Neural progenitor cell (in vitro differentiated cells): Measurements from ENCODE around the gene NOTUM. TPM values are rescaled to one million over a fixed set of nuclear protein-coding genes. Genes with fewer than 3 reads are reported as not detected.

Experiments
- DNase-seq: peaks from one replicate; pipeline ENCODE4 v3.0.0-alpha.2; 2016; ENCODE audit warnings: low spot score
- H2AFZ ChIP-seq: fragments of 200-600 bp; sonication (generic); replicated peaks from 2 replicates; pipeline ENCODE4 v1.6.1; 2016; ENCODE audit warnings: antibody characterized with exemption
- H3F3A ChIP-seq: fragments of 200-600 bp; sonication (generic); 2 replicates; pipeline ENCODE4 v1.6.1; 2016; ENCODE audit warnings: antibody characterized with exemption, low read depth
- H3K27ac ChIP-seq: fragments of 200-600 bp; sonication (generic); 2 replicates; pipeline ENCODE4 v1.5.1; 2016; ENCODE audit warnings: mild to moderate bottlenecking
- H3K27me3 ChIP-seq: fragments of 200-600 bp; sonication (generic); 2 replicates; pipeline ENCODE4 v1.6.1; 2016; ENCODE audit warnings: mild to moderate bottlenecking, moderate library complexity
- H3K36me3 ChIP-seq: fragments of 200-600 bp; sonication (generic); 2 replicates; pipeline ENCODE4 v1.5.1; 2016
- H3K4me1 ChIP-seq: fragments of 200-600 bp; sonication (generic); 2 replicates; pipeline ENCODE4 v1.6.1; 2016; ENCODE audit warnings: mixed run types
- H3K4me2 ChIP-seq: fragments of 200-600 bp; sonication (generic); 2 replicates; pipeline ENCODE4 v1.6.1; 2016
- H3K4me3 ChIP-seq: fragments of 200-600 bp; sonication (generic); 2 replicates; pipeline ENCODE4 v1.5.1; 2016
- H3K79me2 ChIP-seq: fragments of 200-600 bp; sonication (generic); 2 replicates; pipeline ENCODE4 v1.6.1; 2016; ENCODE audit warnings: low read depth
- H3K9ac ChIP-seq: fragments of 200-600 bp; sonication (generic); 2 replicates; pipeline ENCODE4 v1.6.1; 2016
- H3K9me3 ChIP-seq: fragments of 200-600 bp; sonication (generic); 2 replicates; pipeline ENCODE4 v1.5.1; 2016; ENCODE audit warnings: low read depth
- H4K20me1 ChIP-seq: fragments of 200-600 bp; sonication (generic); 2 replicates; pipeline ENCODE4 v1.6.1; 2016; ENCODE audit warnings: low read depth
- H3K27ac Mint-ChIP-seq: 3 replicates; pipeline ENCODE4 v1.8.0; 2021; ENCODE audit warnings: mixed read lengths
- H3K27me3 Mint-ChIP-seq: 2 replicates; pipeline ENCODE4 v1.8.0; 2022; ENCODE audit warnings: low read depth, mild to moderate bottlenecking, inconsistent platforms, moderate library complexity, mixed read lengths; ENCODE audit not compliant: insufficient read depth
- H3K36me3 Mint-ChIP-seq: 3 replicates; pipeline ENCODE4 v1.8.0; 2021; ENCODE audit warnings: mixed read lengths
- H3K4me1 Mint-ChIP-seq: 3 replicates; pipeline ENCODE4 v1.8.0; 2021; ENCODE audit warnings: mixed read lengths
- H3K4me3 Mint-ChIP-seq: 3 replicates; pipeline ENCODE4 v1.8.0; 2021; ENCODE audit warnings: mild to moderate bottlenecking, moderate library complexity, mixed read lengths
- H3K9me3 Mint-ChIP-seq: 3 replicates; pipeline ENCODE4 v1.8.0; 2020; ENCODE audit warnings: mixed read lengths
- EZH2 ChIP-seq: fragments of 200-600 bp; sonication (generic); IDR thresholded peaks from 2 replicates; pipeline ENCODE4 v1.6.1; 2017; ENCODE audit warnings: antibody characterized with exemption, mild to moderate bottlenecking, moderate library complexity
- EZH2phosphoT487 ChIP-seq: fragments of 200-600 bp; sonication (generic); IDR thresholded peaks from 2 replicates; pipeline ENCODE4 v1.6.1; 2017; ENCODE audit warnings: antibody characterized with exemption
- total RNA-seq: library from RNA; depleted of rRNA; stranded (reverse); fragments of >200 nt; gene quantifications from 2 replicates; pipeline ENCODE4 v1.2.3, GENCODE V29; 2015; ENCODE audit warnings: low replicate concordance
- TF ChIP-seq, protein P1 (sequence below): fragments of 200-600 bp; sonication (generic); IDR thresholded peaks from 2 replicates; pipeline ENCODE4 v1.5.1; 2017; ENCODE audit warnings: antibody characterized with exemption, mild to moderate bottlenecking

The NOTUM gene
- total RNA-seq, 1 donor from 2014 or later: not detected

DNA sequence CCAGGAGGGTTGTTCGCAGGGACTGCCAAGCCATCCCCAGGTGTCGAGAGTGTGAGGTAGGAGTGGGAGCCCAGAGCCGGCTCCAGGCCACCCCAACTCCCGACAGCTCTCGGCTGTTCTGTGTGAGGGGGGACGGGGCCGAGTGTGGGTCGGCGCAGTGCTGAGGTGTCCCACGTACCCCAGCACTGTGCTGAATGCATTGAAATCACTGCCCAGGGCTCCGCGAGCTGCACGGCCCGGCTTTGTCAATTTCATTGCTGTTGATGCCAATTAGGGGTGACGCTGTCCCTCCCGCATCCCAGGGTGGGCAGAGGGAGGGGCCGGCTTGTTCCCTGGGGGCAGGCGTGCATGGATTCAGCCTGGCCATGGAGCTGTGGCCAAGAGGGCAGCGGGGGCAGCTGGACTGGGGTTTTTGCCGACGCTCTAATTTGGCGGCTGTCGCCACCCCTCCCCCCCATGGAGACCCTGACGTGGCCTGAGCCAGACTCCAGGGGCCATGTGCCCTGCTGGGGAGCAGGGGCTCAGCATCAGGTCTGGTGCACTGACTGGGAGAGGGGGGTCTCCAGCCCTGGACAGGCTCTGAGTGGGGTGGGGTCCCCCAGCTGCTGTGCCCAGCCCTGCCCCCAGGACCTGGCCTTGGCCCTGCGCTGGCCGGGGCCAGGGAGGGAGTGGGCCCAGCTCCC is 47.4 kb upstream of the NOTUM start:
- no peak for DNase-seq
- Histone ChIP-seq H3K27ac (no peak overlapping the region), H3F3A (no peaks in the 10 kb centered on the region), H3K4me3 (no peak overlapping the region), H2AFZ (no peak overlapping the region), H3K79me2 (no peaks in the 10 kb centered on the region), H4K20me1 (peaks cover 3% of the 10 kb centered on the region), H3K27me3 (no peaks in the 10 kb centered on the region), H3K4me1 (no peaks in the 10 kb centered on the region), H3K9me3 (no peaks in the 10 kb centered on the region), H3K9ac (no peak overlapping the region), H3K36me3 (no peaks in the 10 kb centered on the region), H3K4me2 (no peak overlapping the region)
- no peak overlapping the region for H3K27ac Mint-ChIP-seq
- TF ChIP-seq EZH2: no peak
- TF ChIP-seq, protein P1, sequence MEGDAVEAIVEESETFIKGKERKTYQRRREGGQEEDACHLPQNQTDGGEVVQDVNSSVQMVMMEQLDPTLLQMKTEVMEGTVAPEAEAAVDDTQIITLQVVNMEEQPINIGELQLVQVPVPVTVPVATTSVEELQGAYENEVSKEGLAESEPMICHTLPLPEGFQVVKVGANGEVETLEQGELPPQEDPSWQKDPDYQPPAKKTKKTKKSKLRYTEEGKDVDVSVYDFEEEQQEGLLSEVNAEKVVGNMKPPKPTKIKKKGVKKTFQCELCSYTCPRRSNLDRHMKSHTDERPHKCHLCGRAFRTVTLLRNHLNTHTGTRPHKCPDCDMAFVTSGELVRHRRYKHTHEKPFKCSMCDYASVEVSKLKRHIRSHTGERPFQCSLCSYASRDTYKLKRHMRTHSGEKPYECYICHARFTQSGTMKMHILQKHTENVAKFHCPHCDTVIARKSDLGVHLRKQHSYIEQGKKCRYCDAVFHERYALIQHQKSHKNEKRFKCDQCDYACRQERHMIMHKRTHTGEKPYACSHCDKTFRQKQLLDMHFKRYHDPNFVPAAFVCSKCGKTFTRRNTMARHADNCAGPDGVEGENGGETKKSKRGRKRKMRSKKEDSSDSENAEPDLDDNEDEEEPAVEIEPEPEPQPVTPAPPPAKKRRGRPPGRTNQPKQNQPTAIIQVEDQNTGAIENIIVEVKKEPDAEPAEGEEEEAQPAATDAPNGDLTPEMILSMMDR: no peak
- TF ChIP-seq EZH2phosphoT487: no peak
- no peak overlapping the region for H3K4me3 Mint-ChIP-seq
- H3K4me1 Mint-ChIP-seq: peaks cover 9% of the 10 kb centered on the region
- peaks cover 4% of the 10 kb centered on the region for H3K36me3 Mint-ChIP-seq
- H3K9me3 Mint-ChIP-seq: no peaks in the 10 kb centered on the region
- H3K27me3 Mint-ChIP-seq: no peaks in the 10 kb centered on the region

DNA sequence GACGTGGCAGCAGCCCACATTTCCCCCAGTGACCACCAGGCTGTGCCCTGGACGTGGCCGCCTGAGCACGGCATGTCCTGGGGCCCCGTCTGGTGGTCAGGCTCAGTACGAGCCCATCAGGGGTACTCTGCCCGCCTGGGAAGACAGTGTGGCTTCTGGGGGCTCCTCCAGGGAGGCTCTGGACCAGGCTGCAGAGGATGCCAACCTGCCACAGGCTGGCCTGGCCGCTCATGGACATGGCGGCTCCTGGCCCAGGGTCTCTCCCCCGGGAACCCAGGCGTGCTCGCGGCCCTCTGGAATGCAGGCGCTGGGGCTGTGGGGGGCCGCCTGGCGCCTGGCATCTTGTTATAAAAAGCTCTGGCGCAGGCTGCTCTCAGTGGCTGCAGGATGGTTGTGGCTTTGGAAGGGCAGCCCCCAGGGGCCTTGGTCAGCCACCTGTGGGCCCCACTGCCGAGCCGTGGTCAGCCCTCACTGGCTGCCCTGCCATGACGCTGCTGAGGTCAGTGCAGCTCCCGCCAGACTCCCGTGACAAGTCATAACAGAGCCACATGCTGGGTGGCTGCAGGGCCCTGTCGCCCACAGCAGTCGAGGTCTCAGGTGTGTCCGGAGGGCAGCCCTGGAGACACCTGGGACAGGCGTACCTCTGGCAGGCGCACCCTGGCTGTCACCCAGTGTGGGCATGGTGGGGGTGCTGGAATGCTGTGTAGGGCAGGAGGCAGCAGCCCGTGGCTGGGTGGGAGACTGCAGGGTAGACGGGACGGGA is 46.7 kb upstream of the NOTUM start:
- H3K27ac Mint-ChIP-seq: no peak overlapping the region

DNA sequence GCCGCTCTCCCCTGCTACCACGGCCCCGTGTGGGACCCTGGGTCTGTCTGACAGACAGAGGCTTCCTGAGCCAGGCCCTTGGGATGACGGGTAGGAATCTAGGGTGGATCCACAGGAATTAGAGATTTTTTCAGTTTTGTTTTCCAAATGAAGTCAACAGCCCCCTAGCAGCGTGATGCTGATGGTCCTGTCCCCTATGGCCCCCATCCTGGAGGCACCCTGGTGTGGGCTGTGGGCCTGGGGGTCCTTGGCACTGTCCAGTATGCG is 46.2 kb upstream of the NOTUM start:
- H3K79me2 ChIP-seq: no peaks in the 10 kb centered on the region
- Mint-ChIP-seq H3K36me3 (peaks cover 4% of the 10 kb centered on the region), H3K4me3 (no peak overlapping the region), H3K4me1 (peaks cover 11% of the 10 kb centered on the region), H3K27ac (no peak overlapping the region), H3K27me3 (peaks cover 3% of the 10 kb centered on the region), H3K9me3 (no peaks in the 10 kb centered on the region)
- no peak for DNase-seq
- no peak overlapping the region for H3K9ac ChIP-seq
- no peaks in the 10 kb centered on the region for H3K4me1 ChIP-seq
- H3K9me3 ChIP-seq: no peaks in the 10 kb centered on the region
- H3K36me3 ChIP-seq: no peaks in the 10 kb centered on the region
- H3K27me3 ChIP-seq: no peaks in the 10 kb centered on the region
- H3F3A ChIP-seq: no peaks in the 10 kb centered on the region
- no peak overlapping the region for H3K4me3 ChIP-seq
- no peak overlapping the region for H2AFZ ChIP-seq
- H3K4me2 ChIP-seq: no peak overlapping the region
- TF ChIP-seq, protein P1: no peak
- TF ChIP-seq EZH2phosphoT487 (no peak), EZH2 (no peak)
- H3K27ac ChIP-seq: no peak overlapping the region
- peaks cover 4% of the 10 kb centered on the region for H4K20me1 ChIP-seq

More for the DNA sequence above, 46.7 kb upstream of the NOTUM start:
- no peak overlapping the region for H3K4me2 ChIP-seq
- peaks cover 3% of the 10 kb centered on the region for H3K27me3 Mint-ChIP-seq
- H4K20me1 ChIP-seq: peaks cover 4% of the 10 kb centered on the region
- no peak overlapping the region for H3K9ac ChIP-seq
- no peak overlapping the region for H3K4me3 Mint-ChIP-seq
- H3K36me3 Mint-ChIP-seq: peaks cover 4% of the 10 kb centered on the region
- H3K9me3 ChIP-seq: no peaks in the 10 kb centered on the region
- no peak overlapping the region for H3K27ac ChIP-seq
- H3K4me1 ChIP-seq: no peaks in the 10 kb centered on the region
- no peaks in the 10 kb centered on the region for H3K79me2 ChIP-seq
- no peak overlapping the region for H3K4me3 ChIP-seq
- H3K9me3 Mint-ChIP-seq: no peaks in the 10 kb centered on the region
- H3K36me3 ChIP-seq: no peaks in the 10 kb centered on the region
- no peak overlapping the region for H2AFZ ChIP-seq
- H3K4me1 Mint-ChIP-seq: peaks cover 11% of the 10 kb centered on the region
- no peak for DNase-seq
- H3F3A ChIP-seq: no peaks in the 10 kb centered on the region
- no peaks in the 10 kb centered on the region for H3K27me3 ChIP-seq
- no peak for TF ChIP-seq EZH2phosphoT487
- TF ChIP-seq, protein P1: peak; percentile 15
- TF ChIP-seq EZH2: no peak
